ENCODE results near the gene PHF14.
"Not testable (repeated sequence)": the region's sequence is repeated elsewhere in the genome, so short reads cannot be mapped to it uniquely, and the experiment has no call there.

DNA sequence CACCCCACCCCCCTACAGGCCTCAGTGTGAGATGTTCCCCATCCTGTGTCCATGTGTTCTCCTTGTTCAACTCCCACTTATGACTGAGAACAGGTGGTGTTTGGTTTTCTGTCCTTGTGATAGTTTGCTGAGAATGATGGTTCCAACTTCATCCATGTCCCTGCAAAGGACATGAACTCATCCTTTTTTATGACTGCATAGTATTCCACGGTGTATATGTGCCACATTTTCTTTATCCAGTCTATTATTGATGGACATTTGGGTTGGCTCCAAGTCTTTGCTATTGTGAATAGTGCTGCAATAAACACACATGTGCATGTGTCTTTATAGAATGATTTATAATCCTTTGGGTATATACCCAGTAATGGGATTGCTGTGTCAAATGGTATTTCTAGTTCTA is 13.4 kb upstream of the PHF14 start:
- not testable (repeated sequence) for TF ChIP-seq CTCF (IDR thresholded peaks at IDR 0.05; ENCODE audit: low read depth, low read length, missing input control); RXRA (IDR thresholded peaks at IDR 0.05); HNF4A (conservative IDR thresholded peaks at IDR 0.05)
